ENCODE measurements around the gene HECTD4. TPM values are rescaled to one million over a fixed set of nuclear protein-coding genes. Genes with fewer than 3 reads are reported as not detected.
A peak's percentile ranks its signal among the peaks of the same experiment; 100 is the strongest.

Gene HECTD4
- total and polyA plus RNA-seq, 9 of the 15 experiments (the other 6 are each of a cell fraction or from before 2014, with no cell fraction given): 3.5 to 33.3 (median 13.5) TPM

GRCh38 chr12:112125250-112125999 lies 256.8 kb downstream of the HECTD4 start, which contains the start of gene TRAFD1 (continued):
- TF ChIP-seq ZNF431 (CRISPR knock-in tag; IDR thresholded peaks at IDR 0.05) (no peak), MTA3 (IDR thresholded peaks at IDR 0.05; ENCODE audit: borderline replicate concordance) (peak; percentile 92; the same call in 1 of the 2 replicates), ZNF280B (CRISPR knock-in tag; IDR thresholded peaks at IDR 0.05) (no peak), HDAC3 (IDR thresholded peaks at IDR 0.05; ENCODE audit: borderline replicate concordance, partially characterized antibody) (no peak), NCOA4 (IDR thresholded peaks at IDR 0.05; ENCODE audit: partially characterized antibody) (no peak), MTF1 (CRISPR knock-in tag; IDR thresholded peaks at IDR 0.05; ENCODE audit: borderline replicate concordance) (no peak), ZNF436 (CRISPR knock-in tag; IDR thresholded peaks at IDR 0.05) (no peak), ZNF253 (CRISPR knock-in tag; conservative IDR thresholded peaks at IDR 0.05) (no peak), ZNF324 (CRISPR knock-in tag; IDR thresholded peaks at IDR 0.05) (no peak), CCAR2 (IDR thresholded peaks at IDR 0.05; ENCODE audit: low read depth, low read length) (no peak), ZNF76 (CRISPR knock-in tag; IDR thresholded peaks at IDR 0.05; ENCODE audit: borderline replicate concordance) (no peak), ERF (CRISPR knock-in tag; IDR thresholded peaks at IDR 0.05) (no peak), ARNT (IDR thresholded peaks at IDR 0.05) (no peak), JUN (IDR thresholded peaks at IDR 0.05; ENCODE audit: borderline replicate concordance, low read depth, low read length) (no peak), JUN (CRISPR knock-in tag; IDR thresholded peaks at IDR 0.05; ENCODE audit: borderline replicate concordance) (no peak), FOXM1 (IDR thresholded peaks at IDR 0.05; ENCODE audit: low read depth) (no peak), FOXM1 (CRISPR knock-in tag; IDR thresholded peaks at IDR 0.05; ENCODE audit: low read depth) (no peak), CBFA2T2 (conservative IDR thresholded peaks at IDR 0.05) (no peak), THRB (CRISPR knock-in tag; conservative IDR thresholded peaks at IDR 0.05) (no peak), USF1 (CRISPR knock-in tag; IDR thresholded peaks at IDR 0.05) (peak; percentile 42), ZNF354B (CRISPR knock-in tag; IDR thresholded peaks at IDR 0.05) (no peak), SMARCB1 (IDR thresholded peaks at IDR 0.05; ENCODE audit: insufficient read length, low read depth) (no peak), GATAD2B (IDR thresholded peaks at IDR 0.05; ENCODE audit: borderline replicate concordance) (no peak), NCOA2 (IDR thresholded peaks at IDR 0.05; ENCODE audit: partially characterized antibody in 2 of 2) (no peak), MTA2 (IDR thresholded peaks at IDR 0.05; ENCODE audit: low read depth) (no peak), MEF2A (IDR thresholded peaks at IDR 0.05; ENCODE audit: control insufficient read depth, low read depth, low read length) (no peak), SREBF2 (CRISPR knock-in tag; IDR thresholded peaks at IDR 0.05) (no peak), XRCC3 (IDR thresholded peaks at IDR 0.05) (no peak), ESRRB (CRISPR knock-in tag; IDR thresholded peaks at IDR 0.05; ENCODE audit: borderline replicate concordance) (no peak)

All from K562 (cell line).